ENCODE data around the gene COMMD10. TPM values are rescaled to one million over a fixed set of nuclear protein-coding genes. Genes with fewer than 3 reads are reported as not detected.

COMMD10 gene
- total RNA-seq, 1 experiment from 2014 or later: 22.7 TPM

GRCh38 chr5:116306846-116307245 lies 222.0 kb downstream of the COMMD10 start:
- DNase-seq (ENCODE audit: low read depth): no peak
- in situ Hi-C loops (cut with HindIII; ENCODE audit: low pct_unique_long_range_greater_than_20kb, low sequenced_read_pairs): no loop called here

- DNase-seq (ENCODE audit: low read depth): no peak
- in situ Hi-C loops (cut with HindIII; ENCODE audit: low pct_unique_long_range_greater_than_20kb, low sequenced_read_pairs): no loop called here
Measured at GRCh38 chr5:116308391-116308790, 223.6 kb downstream of the COMMD10 start.

- DNase-seq (ENCODE audit: low read depth): no peak
- in situ Hi-C loops (cut with HindIII; ENCODE audit: low pct_unique_long_range_greater_than_20kb, low sequenced_read_pairs): no loop called here
Measured at GRCh38 chr5:116313366-116313765, 228.5 kb downstream of the COMMD10 start.

- in situ Hi-C loops (cut with HindIII; ENCODE audit: low pct_unique_long_range_greater_than_20kb, low sequenced_read_pairs): no loop called here
- no peak for DNase-seq (ENCODE audit: low read depth)
Measured at GRCh38 chr5:116315531-116315930, 230.7 kb downstream of the COMMD10 start.

GRCh38 chr5:116318091-116318854 lies 233.4 kb downstream of the COMMD10 start:
- DNase-seq (ENCODE audit: low read depth): no peak
- in situ Hi-C loops (cut with HindIII; ENCODE audit: low pct_unique_long_range_greater_than_20kb, low sequenced_read_pairs): no loop called here

GRCh38 chr5:116320486-116320885 lies 235.7 kb downstream of the COMMD10 start:
- in situ Hi-C loops (cut with HindIII; ENCODE audit: low pct_unique_long_range_greater_than_20kb, low sequenced_read_pairs): no loop called here
- DNase-seq (ENCODE audit: low read depth): no peak

- in situ Hi-C loops (cut with HindIII; ENCODE audit: low pct_unique_long_range_greater_than_20kb, low sequenced_read_pairs): no loop called here
- DNase-seq (ENCODE audit: low read depth): no peak
Measured at GRCh38 chr5:116329503-116329902, 244.7 kb downstream of the COMMD10 start.

- DNase-seq (ENCODE audit: low read depth): no peak
- in situ Hi-C loops (cut with HindIII; ENCODE audit: low pct_unique_long_range_greater_than_20kb, low sequenced_read_pairs): no loop called here
Measured at GRCh38 chr5:116340799-116341198, 256.0 kb downstream of the COMMD10 start.

Other genes starting within 250 kb of the COMMD10 start
- gene ATG12, start 243.5 kb upstream of the COMMD10 start, total RNA-seq (2014; rRNA removed; shearing (Covaris generic); ENCODE audit: low replicate concordance): 17.4 and 25.5 TPM in 2 replicates
- 16.3 and 17.2 TPM in 2 replicates for gene AP3S1, start 243.1 kb upstream of the COMMD10 start, total RNA-seq (2014; rRNA removed; shearing (Covaris generic); ENCODE audit: low replicate concordance)
- not detected in 2 replicates for gene LVRN, start 122.5 kb upstream of the COMMD10 start, total RNA-seq (2014; rRNA removed; shearing (Covaris generic); ENCODE audit: low replicate concordance)
- 0.34 TPM in 1 of 2 replicates, not detected in the other for gene ARL14EPL, start 52.6 kb upstream of the COMMD10 start, total RNA-seq (2014; rRNA removed; shearing (Covaris generic); ENCODE audit: low replicate concordance)

Data from Caki2 (cell line).